ENCODE results near the gene DCDC1. TPM values are rescaled to one million over a fixed set of nuclear protein-coding genes. Genes with fewer than 3 reads are reported as not detected.

Gene DCDC1
- total RNA-seq, 1 donor from 2014 or later = not detected

DNA sequence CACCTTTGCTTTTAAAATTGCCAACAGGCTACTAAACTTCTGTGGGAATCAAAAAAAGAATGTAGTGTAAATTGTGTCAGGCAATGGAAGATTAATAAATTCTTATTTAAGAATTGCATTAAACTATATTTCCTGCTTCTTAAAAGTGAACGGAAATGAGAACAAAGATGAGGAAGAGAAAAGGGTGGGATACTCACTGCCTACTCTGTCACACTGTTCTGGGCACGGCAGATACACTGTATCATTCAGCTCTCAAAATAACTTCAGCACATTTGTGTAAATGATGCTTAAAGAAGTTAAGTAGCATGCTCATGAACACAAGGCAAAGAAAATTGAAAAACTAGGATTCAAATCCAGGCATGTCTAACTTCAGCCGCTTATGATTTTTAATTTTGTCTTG, 218.7 kb downstream of the DCDC1 start:
- H3K36me3 ChIP-seq = no peaks in the 10 kb centered on the region
- no peak overlapping the region for H3K27ac ChIP-seq
- no peaks in the 10 kb centered on the region for H3K4me1 ChIP-seq
- intact Hi-C loops (cut with DNase I) = no loop called here
- TF ChIP-seq POLR2A (IDR thresholded peaks at IDR 0.05) (no peak), POLR2AphosphoS5 (IDR thresholded peaks at IDR 0.05; ENCODE audit: insufficient read depth in 1 of 2, low read depth in 1 of 2) (no peak)
- TF ChIP-seq, protein P1, sequence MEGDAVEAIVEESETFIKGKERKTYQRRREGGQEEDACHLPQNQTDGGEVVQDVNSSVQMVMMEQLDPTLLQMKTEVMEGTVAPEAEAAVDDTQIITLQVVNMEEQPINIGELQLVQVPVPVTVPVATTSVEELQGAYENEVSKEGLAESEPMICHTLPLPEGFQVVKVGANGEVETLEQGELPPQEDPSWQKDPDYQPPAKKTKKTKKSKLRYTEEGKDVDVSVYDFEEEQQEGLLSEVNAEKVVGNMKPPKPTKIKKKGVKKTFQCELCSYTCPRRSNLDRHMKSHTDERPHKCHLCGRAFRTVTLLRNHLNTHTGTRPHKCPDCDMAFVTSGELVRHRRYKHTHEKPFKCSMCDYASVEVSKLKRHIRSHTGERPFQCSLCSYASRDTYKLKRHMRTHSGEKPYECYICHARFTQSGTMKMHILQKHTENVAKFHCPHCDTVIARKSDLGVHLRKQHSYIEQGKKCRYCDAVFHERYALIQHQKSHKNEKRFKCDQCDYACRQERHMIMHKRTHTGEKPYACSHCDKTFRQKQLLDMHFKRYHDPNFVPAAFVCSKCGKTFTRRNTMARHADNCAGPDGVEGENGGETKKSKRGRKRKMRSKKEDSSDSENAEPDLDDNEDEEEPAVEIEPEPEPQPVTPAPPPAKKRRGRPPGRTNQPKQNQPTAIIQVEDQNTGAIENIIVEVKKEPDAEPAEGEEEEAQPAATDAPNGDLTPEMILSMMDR (IDR thresholded peaks at IDR 0.05) = no peak
- DNase-seq (ENCODE audit: extremely low spot score in 2 of 2) = no peak
- H3K9me3 ChIP-seq = no peaks in the 10 kb centered on the region
- no peaks in the 10 kb centered on the region for H3K27me3 ChIP-seq
- H3K4me3 ChIP-seq = no peak overlapping the region

DNA sequence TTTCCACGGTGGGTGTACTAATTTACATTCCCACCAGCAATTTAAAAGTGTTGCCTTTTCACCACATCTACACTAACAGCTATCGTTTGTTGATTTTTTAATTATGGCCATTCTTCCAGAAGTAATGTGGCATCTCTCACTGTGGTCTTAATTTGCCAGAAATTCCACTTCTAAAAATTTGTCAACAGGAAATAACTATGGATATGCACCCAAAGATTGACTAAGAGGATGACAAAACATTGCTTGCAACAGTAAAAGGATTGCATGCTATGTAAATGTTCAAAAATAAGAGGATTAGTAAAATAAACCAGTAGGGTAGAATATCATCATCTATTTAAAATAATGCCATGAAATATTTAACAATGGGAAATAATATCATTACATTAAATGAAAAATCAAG, 219.5 kb downstream of the DCDC1 start:
- Histone ChIP-seq H3K4me1 (no peaks in the 10 kb centered on the region), H3K36me3 (no peaks in the 10 kb centered on the region), H3K4me3 (no peak overlapping the region), H3K27ac (no peak overlapping the region), H3K9me3 (no peaks in the 10 kb centered on the region), H3K27me3 (no peaks in the 10 kb centered on the region)
- TF ChIP-seq POLR2A (IDR thresholded peaks at IDR 0.05) (no peak), POLR2AphosphoS5 (IDR thresholded peaks at IDR 0.05; ENCODE audit: insufficient read depth in 1 of 2, low read depth in 1 of 2) (no peak)
- TF ChIP-seq, protein P1 (IDR thresholded peaks at IDR 0.05) = no peak
- DNase-seq (ENCODE audit: extremely low spot score in 2 of 2) = no peak
- intact Hi-C loops (cut with DNase I) = no loop called here

- no peaks in the 10 kb centered on the region for H3K9me3 ChIP-seq
- no peak overlapping the region for H3K27ac ChIP-seq
- TF ChIP-seq POLR2AphosphoS5 (IDR thresholded peaks at IDR 0.05; ENCODE audit: insufficient read depth in 1 of 2, low read depth in 1 of 2) (no peak), POLR2A (IDR thresholded peaks at IDR 0.05) (no peak)
- TF ChIP-seq, protein P1 (IDR thresholded peaks at IDR 0.05) = no peak
- no peaks in the 10 kb centered on the region for H3K4me1 ChIP-seq
- H3K27me3 ChIP-seq = no peaks in the 10 kb centered on the region
- no peak for DNase-seq (ENCODE audit: extremely low spot score in 2 of 2)
- H3K36me3 ChIP-seq = no peaks in the 10 kb centered on the region
- intact Hi-C loops (cut with DNase I) = no loop called here
- no peak overlapping the region for H3K4me3 ChIP-seq
Measured at GRCh38 chr11:31141789-31142188, 227.8 kb downstream of the DCDC1 start.

DNA sequence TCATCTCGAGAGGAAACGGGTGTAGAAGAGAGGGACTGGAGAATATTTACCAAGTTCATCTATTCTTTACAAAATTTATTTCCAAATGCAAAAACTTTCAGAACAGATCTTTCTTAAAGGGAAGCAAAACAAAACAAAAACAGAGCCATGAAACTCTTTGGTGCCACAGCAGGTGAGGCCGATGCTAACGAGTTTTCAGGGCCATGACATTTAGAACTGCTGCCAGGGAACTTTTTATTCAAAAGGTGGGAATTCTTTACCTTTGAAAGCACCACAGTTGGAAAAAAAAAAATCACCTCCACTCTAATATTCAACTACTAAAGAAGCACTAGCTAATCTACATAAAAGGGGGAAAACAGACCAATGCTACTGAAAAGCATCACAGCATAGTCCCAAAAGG, 230.1 kb downstream of the DCDC1 start:
- Histone ChIP-seq H3K4me3 (no peak overlapping the region), H3K4me1 (no peaks in the 10 kb centered on the region), H3K27ac (no peak overlapping the region), H3K27me3 (no peaks in the 10 kb centered on the region), H3K36me3 (no peaks in the 10 kb centered on the region), H3K9me3 (no peaks in the 10 kb centered on the region)
- TF ChIP-seq POLR2AphosphoS5 (IDR thresholded peaks at IDR 0.05; ENCODE audit: insufficient read depth in 1 of 2, low read depth in 1 of 2) (no peak), POLR2A (IDR thresholded peaks at IDR 0.05) (no peak)
- TF ChIP-seq, protein P1 (IDR thresholded peaks at IDR 0.05) = no peak
- no peak for DNase-seq (ENCODE audit: extremely low spot score in 2 of 2)
- intact Hi-C loops (cut with DNase I) = no loop called here

DNA sequence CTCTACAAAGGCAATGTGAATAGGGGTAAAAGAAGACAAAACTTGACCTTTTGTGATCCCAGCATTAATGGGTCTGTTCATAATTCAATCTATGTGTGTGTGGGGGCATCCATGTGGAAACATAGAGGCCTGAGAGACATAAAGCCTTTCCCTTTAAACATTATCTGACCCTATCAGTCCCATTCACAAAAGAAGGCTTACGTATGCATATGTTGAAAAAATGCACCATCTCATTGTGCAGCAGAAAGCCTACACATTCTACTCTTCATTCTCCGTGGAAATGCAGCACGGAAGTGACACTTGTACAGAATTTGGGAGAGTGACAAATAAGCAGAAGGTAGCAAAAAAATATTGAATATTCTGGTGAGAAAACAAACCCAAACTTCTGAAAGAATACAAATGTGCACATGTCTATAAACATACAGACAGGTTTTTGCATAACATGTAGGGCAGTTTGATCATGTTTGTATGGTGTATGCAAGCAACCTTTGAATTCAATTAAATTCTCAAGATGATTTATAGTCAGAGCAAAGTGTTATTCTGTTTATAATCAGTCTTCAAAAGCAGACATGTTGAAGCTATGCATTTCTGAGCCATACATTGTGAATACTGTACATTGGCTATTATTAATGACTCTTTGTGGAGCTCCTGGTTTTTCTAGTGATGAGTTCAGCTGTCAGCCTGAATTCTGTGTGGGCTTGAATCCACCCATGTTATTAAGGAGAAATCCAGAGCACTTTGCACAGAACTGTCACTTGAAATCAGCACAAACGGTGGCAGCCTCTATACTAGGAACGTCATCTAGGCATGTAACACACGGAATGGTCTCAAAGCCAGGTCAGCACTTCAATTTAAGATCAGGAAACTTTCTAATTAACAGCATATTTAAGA, 236.8 kb downstream of the DCDC1 start:
- DNase-seq (ENCODE audit: extremely low spot score in 2 of 2) = no peak
- Histone ChIP-seq H3K4me3 (no peak overlapping the region), H3K27me3 (no peaks in the 10 kb centered on the region), H3K4me1 (no peaks in the 10 kb centered on the region), H3K36me3 (no peaks in the 10 kb centered on the region), H3K9me3 (no peaks in the 10 kb centered on the region), H3K27ac (no peak overlapping the region)
- TF ChIP-seq POLR2A (IDR thresholded peaks at IDR 0.05) = no peak
- intact Hi-C loops (cut with DNase I) = no loop called here
